Keratinocyte (primary cell): ENCODE measurements around the gene WDR45B.

Experiments
- EZH2 ChIP-seq: IDR thresholded peaks from one replicate; pipeline ENCODE4 v1.6.1; 2012; ENCODE audit warnings: inconsistent platforms, mild to moderate bottlenecking, low read length, moderate library complexity
- TF ChIP-seq, protein P1 (sequence below), 3 experiments: IDR thresholded peaks in 1 of 3; conservative IDR thresholded peaks in 1 of 3; optimal IDR thresholded peaks in 1 of 3; 2 replicates in 2 of 3; 3 replicates in 1 of 3; pipeline versions ENCODE3 to v1.5.1; 2011; ENCODE audit warnings: low read length in 3 of 3, mild to moderate bottlenecking in 3 of 3, moderate library complexity in 2 of 3, control low read depth in 1 of 3, inconsistent platforms in 1 of 3; ENCODE audit not compliant: insufficient read depth in 2 of 3; ENCODE audit errors: extremely low read depth in 1 of 3

DNA sequence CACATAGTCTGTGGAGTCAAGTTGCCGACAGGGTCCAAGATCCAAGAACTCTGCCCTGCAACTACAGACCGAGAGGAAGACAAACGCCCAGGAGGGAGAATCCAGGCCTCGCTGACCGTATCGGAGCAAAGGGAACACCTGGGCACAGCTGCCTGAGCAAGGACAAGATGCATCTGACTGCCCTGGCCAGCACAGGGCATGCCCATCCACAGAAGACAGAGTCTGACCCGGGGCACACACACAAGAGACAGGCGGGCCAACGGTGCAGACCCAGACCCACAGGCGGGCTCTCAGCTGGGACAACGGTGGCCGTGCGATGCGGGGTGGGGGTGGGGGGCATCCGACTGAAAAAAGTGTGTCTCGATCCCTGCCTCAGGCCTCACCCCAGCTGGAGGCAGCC is 44.0 kb upstream of the WDR45B start:
- TF ChIP-seq, protein P1, sequence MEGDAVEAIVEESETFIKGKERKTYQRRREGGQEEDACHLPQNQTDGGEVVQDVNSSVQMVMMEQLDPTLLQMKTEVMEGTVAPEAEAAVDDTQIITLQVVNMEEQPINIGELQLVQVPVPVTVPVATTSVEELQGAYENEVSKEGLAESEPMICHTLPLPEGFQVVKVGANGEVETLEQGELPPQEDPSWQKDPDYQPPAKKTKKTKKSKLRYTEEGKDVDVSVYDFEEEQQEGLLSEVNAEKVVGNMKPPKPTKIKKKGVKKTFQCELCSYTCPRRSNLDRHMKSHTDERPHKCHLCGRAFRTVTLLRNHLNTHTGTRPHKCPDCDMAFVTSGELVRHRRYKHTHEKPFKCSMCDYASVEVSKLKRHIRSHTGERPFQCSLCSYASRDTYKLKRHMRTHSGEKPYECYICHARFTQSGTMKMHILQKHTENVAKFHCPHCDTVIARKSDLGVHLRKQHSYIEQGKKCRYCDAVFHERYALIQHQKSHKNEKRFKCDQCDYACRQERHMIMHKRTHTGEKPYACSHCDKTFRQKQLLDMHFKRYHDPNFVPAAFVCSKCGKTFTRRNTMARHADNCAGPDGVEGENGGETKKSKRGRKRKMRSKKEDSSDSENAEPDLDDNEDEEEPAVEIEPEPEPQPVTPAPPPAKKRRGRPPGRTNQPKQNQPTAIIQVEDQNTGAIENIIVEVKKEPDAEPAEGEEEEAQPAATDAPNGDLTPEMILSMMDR (optimal IDR thresholded peaks at IDR 0.05 in 1 of 3, IDR thresholded peaks at IDR 0.05 in 1 of 3, conservative IDR thresholded peaks at IDR 0.05 in 1 of 3; ENCODE audit: extremely low read depth in 1 of 3, insufficient read depth in 2 of 3, low read length in 3 of 3), result no peak
- TF ChIP-seq EZH2, result no peak
